ENCODE results near the gene PTOV1.

The PTOV1 gene

GRCh38 chr19:49877020-49877878 is 26.3 kb downstream of the PTOV1 start, which contains the start of the genes AKT1S1 and TBC1D17:
AKT1S1 (minus strand) TSS chr19:49877355; CDS start chr19:49873295, 4,060 bp downstream.
TBC1D17 (plus strand) TSS chr19:49877702; CDS start chr19:49877724, 22 bp downstream.
- peak; percentile 100 for DNase-seq

- DNase-seq: peak; percentile 80
These were observed 27.2 kb downstream of the PTOV1 start for GRCh38 chr19:49877879-49878743.

- DNase-seq: no peak
These were observed 27.7 kb downstream of the PTOV1 start for GRCh38 chr19:49878744-49879070.

- DNase-seq: peak; percentile 54
These were observed 28.4 kb downstream of the PTOV1 start for GRCh38 chr19:49879243-49879963.

GRCh38 chr19:49880162-49880869 is 29.4 kb downstream of the PTOV1 start:
- DNase-seq: no peak

- DNase-seq: no peak
These were observed 30.2 kb downstream of the PTOV1 start for GRCh38 chr19:49881186-49881585.

- DNase-seq: no peak
These were observed 30.9 kb downstream of the PTOV1 start for GRCh38 chr19:49881672-49882394.

- no peak for DNase-seq
These were observed 31.7 kb downstream of the PTOV1 start for GRCh38 chr19:49882643-49883042.

GRCh38 chr19:49883094-49883493 is 32.1 kb downstream of the PTOV1 start:
- DNase-seq: no peak

GRCh38 chr19:49884109-49884508 is 33.1 kb downstream of the PTOV1 start:
- DNase-seq: no peak

GRCh38 chr19:49884760-49885159 is 33.8 kb downstream of the PTOV1 start:
- DNase-seq: no peak

GRCh38 chr19:49887037-49887664 is 36.2 kb downstream of the PTOV1 start:
- DNase-seq: no peak

- DNase-seq: no peak
These were observed 36.9 kb downstream of the PTOV1 start for GRCh38 chr19:49887665-49888509.

GRCh38 chr19:49888510-49888824 is 37.5 kb downstream of the PTOV1 start:
- DNase-seq: no peak

GRCh38 chr19:49889038-49889686 is 38.2 kb downstream of the PTOV1 start:
- DNase-seq: no peak

GRCh38 chr19:49889687-49890348 is 38.9 kb downstream of the PTOV1 start:
- DNase-seq: no peak

GRCh38 chr19:49890349-49891311 is 39.7 kb downstream of the PTOV1 start:
- peak; percentile 6 for DNase-seq

GRCh38 chr19:49891393-49891792 is 40.4 kb downstream of the PTOV1 start:
- DNase-seq: no peak
